Measurements from ENCODE around the gene B4GALT5.

The B4GALT5 gene

DNA sequence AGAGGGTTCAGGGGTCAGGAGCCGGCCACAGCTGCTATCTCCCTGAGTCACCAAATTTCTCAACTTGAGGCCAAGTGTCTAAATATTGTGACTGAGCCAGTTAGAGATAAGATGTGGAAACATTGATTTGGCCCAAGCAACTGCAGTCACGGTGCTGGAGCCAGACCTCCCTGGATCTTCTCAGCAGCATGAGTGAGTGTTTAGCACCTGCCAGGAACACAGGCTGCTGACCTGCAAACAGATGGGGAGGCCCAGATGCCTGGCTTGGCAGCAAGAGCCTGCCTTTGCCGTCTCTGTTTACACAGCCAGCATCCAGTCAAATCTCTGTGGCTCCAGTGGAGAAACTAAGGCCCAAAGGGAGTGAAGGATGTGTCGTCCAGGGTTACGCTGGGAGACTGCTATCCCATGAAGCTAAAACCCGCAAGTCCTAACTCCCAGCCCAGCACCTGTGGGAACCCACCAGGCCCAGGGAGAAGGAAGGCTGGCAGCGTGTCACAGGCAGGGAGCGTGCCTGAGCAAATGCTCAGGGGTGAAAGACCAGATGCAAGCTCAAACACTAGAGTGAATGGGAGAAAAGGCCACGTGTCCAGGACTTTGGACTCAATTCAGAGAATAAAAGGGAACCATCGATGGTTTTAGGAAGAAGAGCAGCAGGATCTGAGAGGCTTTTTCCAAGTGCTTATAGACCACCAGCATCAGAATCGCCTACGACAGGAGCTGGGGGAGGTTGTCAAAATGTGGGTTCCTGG lies 129.8 kb downstream of the B4GALT5 start:
- TF ChIP-seq CSDC2 (CRISPR knock-in tag; IDR thresholded peaks at IDR 0.05) (no peak), ISL1 (CRISPR knock-in tag; IDR thresholded peaks at IDR 0.05) (peak; percentile 43), TCF4 (CRISPR knock-in tag; IDR thresholded peaks at IDR 0.05; ENCODE audit: borderline replicate concordance) (peak; percentile 40; the same call in 1 of the 2 replicates)
- ATAC-seq, result peak; percentile 17; the same call in 2 of the 3 replicates

DNA sequence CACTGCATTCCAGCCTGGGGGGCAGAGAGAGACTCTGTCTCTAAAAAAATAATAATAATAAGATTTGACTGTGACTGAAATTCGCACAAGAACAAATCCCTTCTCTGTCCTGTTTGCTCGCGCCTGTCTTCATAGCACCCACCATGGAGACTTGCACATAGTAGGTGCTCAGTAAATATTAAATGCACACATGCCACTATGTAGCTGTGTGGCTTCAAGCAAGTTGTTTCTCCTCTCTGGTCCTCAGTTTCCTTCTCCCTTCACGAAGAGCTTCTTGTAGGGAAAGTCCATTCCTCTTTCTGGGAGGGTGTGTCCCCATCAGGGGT lies 130.4 kb downstream of the B4GALT5 start:
- TF ChIP-seq, protein P1, sequence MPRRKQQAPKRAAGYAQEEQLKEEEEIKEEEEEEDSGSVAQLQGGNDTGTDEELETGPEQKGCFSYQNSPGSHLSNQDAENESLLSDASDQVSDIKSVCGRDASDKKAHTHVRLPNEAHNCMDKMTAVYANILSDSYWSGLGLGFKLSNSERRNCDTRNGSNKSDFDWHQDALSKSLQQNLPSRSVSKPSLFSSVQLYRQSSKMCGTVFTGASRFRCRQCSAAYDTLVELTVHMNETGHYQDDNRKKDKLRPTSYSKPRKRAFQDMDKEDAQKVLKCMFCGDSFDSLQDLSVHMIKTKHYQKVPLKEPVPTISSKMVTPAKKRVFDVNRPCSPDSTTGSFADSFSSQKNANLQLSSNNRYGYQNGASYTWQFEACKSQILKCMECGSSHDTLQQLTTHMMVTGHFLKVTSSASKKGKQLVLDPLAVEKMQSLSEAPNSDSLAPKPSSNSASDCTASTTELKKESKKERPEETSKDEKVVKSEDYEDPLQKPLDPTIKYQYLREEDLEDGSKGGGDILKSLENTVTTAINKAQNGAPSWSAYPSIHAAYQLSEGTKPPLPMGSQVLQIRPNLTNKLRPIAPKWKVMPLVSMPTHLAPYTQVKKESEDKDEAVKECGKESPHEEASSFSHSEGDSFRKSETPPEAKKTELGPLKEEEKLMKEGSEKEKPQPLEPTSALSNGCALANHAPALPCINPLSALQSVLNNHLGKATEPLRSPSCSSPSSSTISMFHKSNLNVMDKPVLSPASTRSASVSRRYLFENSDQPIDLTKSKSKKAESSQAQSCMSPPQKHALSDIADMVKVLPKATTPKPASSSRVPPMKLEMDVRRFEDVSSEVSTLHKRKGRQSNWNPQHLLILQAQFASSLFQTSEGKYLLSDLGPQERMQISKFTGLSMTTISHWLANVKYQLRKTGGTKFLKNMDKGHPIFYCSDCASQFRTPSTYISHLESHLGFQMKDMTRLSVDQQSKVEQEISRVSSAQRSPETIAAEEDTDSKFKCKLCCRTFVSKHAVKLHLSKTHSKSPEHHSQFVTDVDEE (CRISPR knock-in tag; IDR thresholded peaks at IDR 0.05), result no peak
- TF ChIP-seq ESRRG (CRISPR knock-in tag; IDR thresholded peaks at IDR 0.05), result no peak
- no peak for TF ChIP-seq ZC3H10 (CRISPR knock-in tag; IDR thresholded peaks at IDR 0.05)
- TF ChIP-seq TCF4 (CRISPR knock-in tag; IDR thresholded peaks at IDR 0.05; ENCODE audit: borderline replicate concordance), result no peak
- TF ChIP-seq OSR1 (CRISPR knock-in tag; IDR thresholded peaks at IDR 0.05), result no peak
- TF ChIP-seq ZNF565 (CRISPR knock-in tag; conservative IDR thresholded peaks at IDR 0.05; ENCODE audit: low read depth), result no peak
- TF ChIP-seq ZFP30 (CRISPR knock-in tag; IDR thresholded peaks at IDR 0.05), result no peak
- no peak for TF ChIP-seq TOX (CRISPR knock-in tag; IDR thresholded peaks at IDR 0.05; ENCODE audit: borderline replicate concordance)
- TF ChIP-seq SNAI2 (CRISPR knock-in tag; IDR thresholded peaks at IDR 0.05), result no peak
- TF ChIP-seq CSDC2 (CRISPR knock-in tag; IDR thresholded peaks at IDR 0.05), result no peak
- TF ChIP-seq ZNF70 (CRISPR knock-in tag; IDR thresholded peaks at IDR 0.05), result no peak
- no peak for TF ChIP-seq RARB (CRISPR knock-in tag; IDR thresholded peaks at IDR 0.05)
- TF ChIP-seq ZFP3 (CRISPR knock-in tag; IDR thresholded peaks at IDR 0.05), result no peak
- no peak for TF ChIP-seq ISL1 (CRISPR knock-in tag; IDR thresholded peaks at IDR 0.05)
- ATAC-seq, result no peak

Measured in SK-N-SH treated with all-trans-retinoic acid at 6 μM for 48 hours (cell line).